CD4-positive, alpha-beta memory T cell (primary cell): ENCODE measurements around the gene FAM180B. TPM values are rescaled to one million over a fixed set of nuclear protein-coding genes. Genes with fewer than 3 reads are reported as not detected.
"Not testable (repeated sequence)": the region's sequence is repeated elsewhere in the genome, so short reads cannot be mapped to it uniquely, and the experiment has no call there.

Source experiments
- CTCF ChIA-PET: fragments of 350-600 bp; sonication (Branson Sonifier 250); formaldehyde crosslinking; loops from one replicate; lab custom pipeline; 2021; ENCODE audit warnings: inconsistent platforms; ENCODE audit not compliant: partially characterized antibody; lab: Charles Lee
- POLR2A ChIA-PET: fragments of 350-600 bp; sonication (Branson Sonifier 250); formaldehyde crosslinking; loops from one replicate; lab custom pipeline; 2021; ENCODE audit not compliant: partially characterized antibody; lab: Charles Lee
- DNase-seq, 5 donors: peaks; one replicate each; pipeline versions ENCODE4 v3.0.0 to v3.0.0-alpha.2; 2020 to 2022; ENCODE audit warnings: mixed read lengths in 1 of 5
- H3K27ac ChIP-seq: one replicate; pipeline ENCODE4 v1.7.0; 2013; ENCODE audit warnings: low read depth, low read length
- H3K27me3 ChIP-seq: 2 replicates; pipeline ENCODE4 v1.7.0; 2013; ENCODE audit warnings: mild to moderate bottlenecking, low read length, moderate library complexity; ENCODE audit not compliant: insufficient read depth
- H3K36me3 ChIP-seq: 2 replicates; pipeline ENCODE4 v1.7.0; 2013; ENCODE audit warnings: mild to moderate bottlenecking, low read length, moderate library complexity; ENCODE audit not compliant: insufficient read depth
- H3K4me1 ChIP-seq: 2 replicates; pipeline ENCODE4 v1.7.0; 2013; ENCODE audit warnings: mild to moderate bottlenecking, low read length, moderate library complexity; ENCODE audit not compliant: insufficient read depth
- H3K4me3 ChIP-seq, 2 donors: one replicate each; pipeline ENCODE4 v1.7.0; 2013; ENCODE audit warnings: low read length in 2 of 2, mild to moderate bottlenecking in 1 of 2
- H3K9me3 ChIP-seq, 2 donors: one replicate each; pipeline ENCODE4 v1.7.0; 2013; ENCODE audit warnings: low read length in 2 of 2, control low read depth in 1 of 2; ENCODE audit not compliant: control insufficient read depth in 1 of 2
- H3K27ac Mint-ChIP-seq, 7 donors: one replicate each; pipeline ENCODE4 v1.8.0; 2020 to 2021; ENCODE audit warnings: mixed read lengths in 7 of 7, mild to moderate bottlenecking in 6 of 7, inconsistent platforms in 3 of 7, moderate library complexity in 3 of 7
- H3K27me3 Mint-ChIP-seq, 2 donors: one replicate each; pipeline ENCODE4 v1.8.0; 2020 to 2021; ENCODE audit warnings: mixed read lengths in 2 of 2
- H3K36me3 Mint-ChIP-seq, 2 donors: one replicate each; pipeline ENCODE4 v1.8.0; 2020 to 2021; ENCODE audit warnings: mixed read lengths in 2 of 2, inconsistent platforms in 1 of 2, mild to moderate bottlenecking in 1 of 2
- H3K4me1 Mint-ChIP-seq, 4 donors: one replicate each; pipeline ENCODE4 v1.8.0; 2020 to 2021; ENCODE audit warnings: mixed read lengths in 4 of 4, mild to moderate bottlenecking in 1 of 4
- H3K4me3 Mint-ChIP-seq, 8 donors: one replicate each; pipeline ENCODE4 v1.8.0; 2020 to 2021; ENCODE audit warnings: mixed read lengths in 8 of 8, mild to moderate bottlenecking in 7 of 8, moderate library complexity in 6 of 8, inconsistent platforms in 3 of 8
- H3K9me3 Mint-ChIP-seq, 8 donors: one replicate each; pipeline ENCODE4 v1.8.0; 2020 to 2021; ENCODE audit warnings: mixed read lengths in 8 of 8, mild to moderate bottlenecking in 5 of 8, inconsistent platforms in 3 of 8, moderate library complexity in 1 of 8
- intact Hi-C: fragments of 100-400 bp; cut with micrococcal nuclease; formaldehyde crosslinking; loops from one replicate; pipeline ENCODE4 v1.15.1; 2023
- polyA plus RNA-seq, 2 donors: library from polyadenylated mRNA; unstranded; fragments of 300-500 nt; fragmentation: Illumina TruSeq; gene quantifications; one replicate each; pipeline ENCODE4 v1.2.3, GENCODE V29; 2021
- total RNA-seq, 2 experiments: library from RNA; stranded (reverse); gene quantifications; one replicate each; pipeline ENCODE4 v1.2.3, GENCODE V29; 2021

FAM180B gene
- total and polyA plus RNA-seq, 4 experiments from 2014 or later: 0.25 TPM; not detected in 3

- CTCF ChIA-PET, POLR2A ChIA-PET, H3K27ac ChIP-seq, H3K4me3 ChIP-seq, H3K9me3 ChIP-seq, intact Hi-C loops, DNase-seq, H3K9me3 Mint-ChIP-seq, H3K36me3 ChIP-seq, H3K27me3 ChIP-seq, H3K27me3 Mint-ChIP-seq: not testable (repeated sequence)
- peaks cover 7 to 19% of the 10 kb centered on the region in 2 donors for H3K36me3 Mint-ChIP-seq
- H3K4me1 ChIP-seq: peaks cover 86% of the 10 kb centered on the region
- peak overlapping the region in 1 of 8 donors; percentile 50 for H3K4me3 Mint-ChIP-seq
- peak overlapping the region in 1 of 7 donors; percentile 49 for H3K27ac Mint-ChIP-seq
- H3K4me1 Mint-ChIP-seq: peaks cover 42 to 91% (median 64%) of the 10 kb centered on the region in 4 donors
These were observed 40.2 kb upstream of the FAM180B start for GRCh38 chr11:47546274-47546673.

- H3K27ac Mint-ChIP-seq: peak overlapping the region; percentile 75 to 98 (median 92)
- POLR2A ChIA-PET: interaction anchor here (2.0 to 4.0 kb wide), 3 partner anchors 10 to 33 kb away, joined by 9 to 34 read pairs (median 12); partner anchors contain the start of genes KBTBD4 and NDUFS3
- intact Hi-C loops: loop anchor here (10.0 kb wide), 1 partner anchor 294 kb away; the partner anchor contains the start of gene NUP160
- no peak for DNase-seq
- Histone ChIP-seq H3K4me3 (no peak overlapping the region), H3K27me3 (no peaks in the 10 kb centered on the region), H3K4me1 (peaks cover 66% of the 10 kb centered on the region), H3K9me3 (no peaks in the 10 kb centered on the region), H3K27ac (no peak overlapping the region), H3K36me3 (no peaks in the 10 kb centered on the region)
- H3K4me3 Mint-ChIP-seq: peak overlapping the region; percentile 94 to 98 (median 96)
- peaks cover 0 to 2% (median 0%) of the 10 kb centered on the region in 8 donors for H3K9me3 Mint-ChIP-seq
- peaks cover 38 to 70% (median 53%) of the 10 kb centered on the region in 4 donors for H3K4me1 Mint-ChIP-seq
- H3K27me3 Mint-ChIP-seq: no peaks in the 10 kb centered on the region
- H3K36me3 Mint-ChIP-seq: peaks cover 7 to 27% of the 10 kb centered on the region in 2 donors
- CTCF ChIA-PET: interaction anchor here (0.7 kb wide), 1 partner anchor 50 kb away, joined by 3 read pairs; no protein-coding TSS in a partner anchor
These were observed 36.0 kb upstream of the FAM180B start for GRCh38 chr11:47550288-47551047.

GRCh38 chr11:47551086-47551485 lies 35.4 kb upstream of the FAM180B start:
- peak overlapping the region in 1 of 2 donors; percentile 85 for H3K4me3 ChIP-seq
- peak overlapping the region; percentile 88 for H3K27ac ChIP-seq
- Mint-ChIP-seq H3K27ac (peak overlapping the region; percentile 92 to 98 (median 97)), H3K36me3 (peaks cover 7 to 27% of the 10 kb centered on the region in 2 donors), H3K4me3 (peak overlapping the region; percentile 94 to 98 (median 96)), H3K9me3 (peaks cover 0 to 2% (median 0%) of the 10 kb centered on the region in 8 donors), H3K4me1 (peaks cover 38 to 67% (median 51%) of the 10 kb centered on the region in 4 donors), H3K27me3 (no peaks in the 10 kb centered on the region)
- no peaks in the 10 kb centered on the region for H3K36me3 ChIP-seq
- peaks cover 66% of the 10 kb centered on the region for H3K4me1 ChIP-seq
- ChIA-PET POLR2A (interaction anchor here (1.6 to 4.7 kb wide), 5 partner anchors 11 to 33 kb away, joined by 4 to 44 read pairs (median 12); partner anchors contain the start of genes KBTBD4, NDUFS3 and PTPMT1), CTCF (interaction anchor here (0.7 to 2.9 kb wide), 5 partner anchors 9 to 50 kb away, joined by 3 to 14 read pairs (median 3); no protein-coding TSS in a partner anchor)
- no peaks in the 10 kb centered on the region for H3K27me3 ChIP-seq
- peak in 1 of 5 donors; percentile 7 for DNase-seq
- H3K9me3 ChIP-seq: no peaks in the 10 kb centered on the region
- intact Hi-C loops: loop anchor here (10.0 kb wide), 1 partner anchor 294 kb away; the partner anchor contains the start of gene NUP160

- H3K4me1 ChIP-seq: peaks cover 56% of the 10 kb centered on the region
- H3K27me3 Mint-ChIP-seq: no peaks in the 10 kb centered on the region
- peak; percentile 9 to 48 (median 12) for DNase-seq
- H3K27me3 ChIP-seq: no peaks in the 10 kb centered on the region
- H3K27ac Mint-ChIP-seq: peak overlapping the region; percentile 92 to 98 (median 97)
- ChIA-PET POLR2A (interaction anchor here (0.6 to 4.7 kb wide), 14 partner anchors 8 to 337 kb away, joined by 3 to 44 read pairs (median 4); partner anchors contain the start of genes DDB2, KBTBD4, NDUFS3 and PSMC3), CTCF (interaction anchor here (0.8 to 2.9 kb wide), 6 partner anchors 8 to 34 kb away, joined by 3 to 14 read pairs (median 3); no protein-coding TSS in a partner anchor)
- H3K27ac ChIP-seq: peak overlapping the region; percentile 88
- peak overlapping the region; percentile 85 to 91 for H3K4me3 ChIP-seq
- H3K9me3 Mint-ChIP-seq: peaks cover 0 to 2% (median 0%) of the 10 kb centered on the region in 8 donors
- H3K4me1 Mint-ChIP-seq: peaks cover 33 to 57% (median 45%) of the 10 kb centered on the region in 4 donors
- intact Hi-C loops: loop anchor here (10.0 kb wide), 1 partner anchor 293 kb away; the partner anchor contains the start of gene NUP160
- peak overlapping the region; percentile 94 to 98 (median 96) for H3K4me3 Mint-ChIP-seq
- no peaks in the 10 kb centered on the region for H3K36me3 ChIP-seq
- peaks cover 5 to 23% of the 10 kb centered on the region in 2 donors for H3K36me3 Mint-ChIP-seq
- H3K9me3 ChIP-seq: no peaks in the 10 kb centered on the region
These were observed 34.4 kb upstream of the FAM180B start for GRCh38 chr11:47552056-47552565.

- peak; percentile 92 to 94 (median 93) for DNase-seq
- peaks cover 50% of the 10 kb centered on the region for H3K4me1 ChIP-seq
These were observed 33.7 kb upstream of the FAM180B start, which contains the start of gene CELF1 for GRCh38 chr11:47552566-47553405. TSS of gene CELF1 (minus strand) at chr11:47553132. CDS start at chr11:47499523, 53,609 bp downstream.

GRCh38 chr11:47553406-47553743 lies 33.1 kb upstream of the FAM180B start:
- Histone ChIP-seq H3K27ac (peak overlapping the region; percentile 88), H3K36me3 (no peaks in the 10 kb centered on the region), H3K4me1 (peaks cover 44% of the 10 kb centered on the region), H3K27me3 (no peaks in the 10 kb centered on the region), H3K4me3 (peak overlapping the region in 1 of 2 donors; percentile 85), H3K9me3 (no peaks in the 10 kb centered on the region)
- DNase-seq: no peak
- POLR2A ChIA-PET: interaction anchor here (0.6 to 4.7 kb wide), 7 partner anchors 11 to 128 kb away, joined by 3 to 44 read pairs (median 4); partner anchors contain the start of genes KBTBD4, NDUFS3 and PTPMT1
- Mint-ChIP-seq H3K4me1 (peaks cover 26 to 45% (median 35%) of the 10 kb centered on the region in 4 donors), H3K4me3 (peak overlapping the region; percentile 77 to 94 (median 80)), H3K27me3 (no peaks in the 10 kb centered on the region), H3K27ac (peak overlapping the region; percentile 68 to 97 (median 89)), H3K36me3 (peaks cover 3 to 19% of the 10 kb centered on the region in 2 donors), H3K9me3 (peaks cover 0 to 2% (median 0%) of the 10 kb centered on the region in 8 donors)
- CTCF ChIA-PET: interaction anchor here (0.7 to 2.9 kb wide), 17 partner anchors 9 to 271 kb away, joined by 3 to 14 read pairs (median 3); partner anchors contain the start of genes KBTBD4, NDUFS3 and PSMC3
- intact Hi-C loops: loop anchor here (1.0 to 10.0 kb wide), 7 partner anchors 12 to 291 kb away; partner anchors contain the start of genes FNBP4, MTCH2, NDUFS3 and NUP160

More at GRCh38 chr11:47552566-47553405, 33.7 kb upstream of the FAM180B start, which contains the start of gene CELF1:
- H3K27me3 ChIP-seq: no peaks in the 10 kb centered on the region
- Mint-ChIP-seq H3K36me3 (peaks cover 3 to 20% of the 10 kb centered on the region in 2 donors), H3K4me3 (peak within 1 kb of the TSS; percentile 94 to 98 (median 96)), H3K27ac (peak within 1 kb of the TSS; percentile 93 to 98 (median 97)), H3K27me3 (no peaks in the 10 kb centered on the region), H3K4me1 (peaks cover 30 to 51% (median 40%) of the 10 kb centered on the region in 4 donors), H3K9me3 (peaks cover 0 to 2% (median 0%) of the 10 kb centered on the region in 8 donors)
- intact Hi-C loops: loop anchor here (1.0 to 10.0 kb wide), 7 partner anchors 13 to 292 kb away; partner anchors contain the start of genes FNBP4, MTCH2, NDUFS3 and NUP160
- H3K27ac ChIP-seq: peak within 1 kb of the TSS; percentile 88
- H3K9me3 ChIP-seq: no peaks in the 10 kb centered on the region
- H3K4me3 ChIP-seq: peak within 1 kb of the TSS; percentile 85 to 91
- no peaks in the 10 kb centered on the region for H3K36me3 ChIP-seq
- CTCF ChIA-PET: interaction anchor here (0.7 to 2.9 kb wide), 19 partner anchors 9 to 272 kb away, joined by 3 to 14 read pairs (median 3); partner anchors contain the start of genes KBTBD4, NDUFS3 and PSMC3
- POLR2A ChIA-PET: interaction anchor here (0.6 to 4.7 kb wide), 18 partner anchors 9 to 338 kb away, joined by 3 to 44 read pairs (median 4); partner anchors contain the start of genes DDB2, KBTBD4, NDUFS3 and PSMC3
